HG02759 (cell line): ENCODE measurements around the gene TAF10.

ENCODE experiments used
- ATAC-seq: cut with Tn5 transposase; IDR thresholded peaks from one replicate; pipeline ENCODE4 v1.9.1; 2021; ENCODE audit warnings: mild to moderate bottlenecking, moderate library complexity; ENCODE audit not compliant: unreplicated experiment

The TAF10 gene

DNA sequence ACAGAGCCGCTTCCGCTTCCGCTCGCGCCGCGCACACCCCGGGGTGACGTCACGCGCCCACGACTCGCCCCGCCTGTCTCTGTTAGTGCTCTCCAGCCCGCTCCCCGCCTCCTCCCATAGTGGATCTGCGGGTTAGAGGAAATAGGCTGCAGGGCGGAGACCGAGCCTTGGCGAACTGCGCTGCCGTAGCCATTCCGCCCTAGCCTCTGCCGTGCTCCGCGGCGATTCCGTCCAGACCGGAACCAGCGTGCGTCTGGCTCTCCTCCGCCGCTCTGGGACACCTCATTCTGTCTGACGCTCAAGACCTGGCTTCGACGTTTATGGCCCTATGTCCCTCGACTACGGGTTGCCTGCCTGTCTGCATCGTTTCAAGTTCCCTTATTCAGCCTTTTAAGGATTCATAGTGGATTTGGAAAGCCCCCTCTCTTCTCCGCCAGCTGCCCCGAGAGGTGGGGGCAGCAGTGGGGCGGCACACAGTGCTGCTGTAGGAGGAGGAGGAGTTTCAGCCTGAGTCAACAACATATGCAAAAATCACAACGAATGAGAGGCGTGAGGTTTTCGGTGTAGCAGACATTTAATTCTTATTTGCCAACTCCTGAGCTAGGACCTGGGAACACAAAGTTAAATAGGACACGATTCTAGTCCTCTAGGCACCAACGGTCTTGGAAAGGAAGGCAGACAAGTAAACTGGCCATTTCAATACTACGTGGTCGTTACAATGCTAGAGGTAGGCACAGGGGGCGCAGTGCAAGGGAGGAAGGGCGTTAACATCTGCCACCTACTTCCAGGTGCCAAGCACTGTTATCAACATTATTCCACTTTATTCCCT lies at the start of gene TAF10:
TAF10 (minus strand) TSS at position 4 of the 829 bp plus-strand sequence. CDS start 27 bp downstream, outside the sequence.
- peak; percentile 91 for ATAC-seq

DNA sequence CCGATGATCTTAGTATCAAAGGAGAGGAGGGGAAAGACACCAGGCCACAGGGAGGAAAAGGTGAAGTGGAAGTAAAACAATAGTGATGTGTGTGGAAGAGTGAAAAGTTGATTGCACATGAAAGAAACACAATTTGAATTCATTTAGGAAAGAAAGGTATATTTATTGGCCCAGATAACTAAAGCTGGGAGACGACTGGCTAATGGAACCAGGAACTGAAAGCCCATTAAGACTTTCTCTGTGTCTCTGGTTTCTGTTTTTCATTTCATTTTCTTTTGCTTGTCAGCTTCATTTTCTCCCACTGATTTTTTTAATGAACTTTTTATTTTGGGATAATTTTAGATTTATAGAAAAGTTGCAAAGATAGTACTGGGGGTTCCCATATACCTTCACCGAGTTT lies 48.7 kb upstream of the TAF10 start:
- ATAC-seq, result no peak

DNA sequence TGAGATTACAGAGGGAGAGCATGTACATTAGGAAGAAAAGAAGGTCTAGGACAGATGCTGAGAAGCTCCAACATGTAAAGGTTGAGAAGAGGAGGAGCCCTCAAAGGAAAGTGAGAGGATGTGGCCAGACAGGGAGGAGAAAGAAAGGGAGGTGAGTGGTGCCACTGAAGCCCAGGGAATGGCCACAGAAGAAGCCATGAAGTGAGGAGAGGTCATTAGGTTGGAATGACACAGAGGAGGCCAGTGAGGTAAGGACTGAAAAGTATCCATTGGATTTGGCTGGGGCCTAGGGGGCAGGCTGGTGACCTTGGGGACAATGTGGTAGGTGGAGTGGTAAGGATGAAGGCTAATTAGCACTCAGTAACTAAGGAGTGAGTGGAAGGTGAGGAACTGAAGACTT lies 46.6 kb upstream of the TAF10 start:
- ATAC-seq, result no peak

DNA sequence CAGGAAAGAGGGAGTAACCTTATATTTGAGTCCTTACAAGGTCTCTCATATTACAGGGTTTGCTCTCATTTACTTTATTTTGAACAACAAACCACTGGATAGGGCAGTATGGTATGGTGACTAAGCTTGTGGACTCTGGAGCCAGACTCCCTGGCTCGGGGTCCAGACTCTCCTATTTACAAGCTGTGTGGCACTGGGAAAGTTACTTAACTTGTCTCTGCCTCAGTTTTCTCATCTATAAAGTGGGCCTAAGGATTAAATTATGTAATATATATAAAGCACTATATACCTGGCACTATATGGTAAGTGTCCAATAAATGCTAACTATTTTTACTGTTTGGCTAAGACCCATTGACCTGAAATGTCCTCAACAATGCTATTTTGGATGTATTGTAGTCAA lies 45.3 kb upstream of the TAF10 start:
- ATAC-seq, result no peak

DNA sequence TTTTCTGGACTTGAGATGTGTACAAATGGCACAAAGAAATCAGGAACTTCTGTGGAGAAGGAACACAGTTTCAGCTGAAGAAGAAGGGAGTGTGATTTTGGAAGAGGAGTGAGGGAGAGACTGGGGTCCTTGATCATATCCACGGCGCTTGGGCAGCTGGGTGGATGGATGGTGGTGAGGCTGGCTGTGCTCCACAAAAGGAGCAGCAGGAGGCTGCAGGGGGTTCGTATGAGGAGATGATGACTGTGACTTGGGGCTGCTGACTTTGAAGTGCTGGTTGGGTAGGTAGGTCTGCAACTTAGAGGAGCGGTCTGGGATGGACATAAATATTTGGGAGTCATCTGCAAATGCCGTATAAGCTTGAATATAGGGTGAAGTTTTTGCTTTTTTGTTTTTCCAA lies 44.9 kb upstream of the TAF10 start:
- ATAC-seq, result no peak

DNA sequence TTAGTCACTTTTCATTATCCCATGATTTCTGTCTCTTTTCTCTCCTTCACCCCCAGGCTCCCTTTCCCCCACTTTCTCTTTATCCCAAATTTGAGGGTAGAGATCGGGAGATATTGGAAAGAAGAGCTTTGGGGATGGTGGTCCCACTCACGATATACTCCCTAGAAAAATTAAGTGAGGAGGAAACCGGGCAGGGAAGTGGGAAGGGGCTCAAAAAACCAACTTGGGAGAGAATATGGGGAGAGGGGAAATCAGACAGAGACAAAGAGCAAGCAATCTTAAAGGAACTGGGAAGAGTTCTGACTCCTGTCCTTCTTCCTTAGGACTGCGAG lies 44.5 kb upstream of the TAF10 start:
- no peak for ATAC-seq

DNA sequence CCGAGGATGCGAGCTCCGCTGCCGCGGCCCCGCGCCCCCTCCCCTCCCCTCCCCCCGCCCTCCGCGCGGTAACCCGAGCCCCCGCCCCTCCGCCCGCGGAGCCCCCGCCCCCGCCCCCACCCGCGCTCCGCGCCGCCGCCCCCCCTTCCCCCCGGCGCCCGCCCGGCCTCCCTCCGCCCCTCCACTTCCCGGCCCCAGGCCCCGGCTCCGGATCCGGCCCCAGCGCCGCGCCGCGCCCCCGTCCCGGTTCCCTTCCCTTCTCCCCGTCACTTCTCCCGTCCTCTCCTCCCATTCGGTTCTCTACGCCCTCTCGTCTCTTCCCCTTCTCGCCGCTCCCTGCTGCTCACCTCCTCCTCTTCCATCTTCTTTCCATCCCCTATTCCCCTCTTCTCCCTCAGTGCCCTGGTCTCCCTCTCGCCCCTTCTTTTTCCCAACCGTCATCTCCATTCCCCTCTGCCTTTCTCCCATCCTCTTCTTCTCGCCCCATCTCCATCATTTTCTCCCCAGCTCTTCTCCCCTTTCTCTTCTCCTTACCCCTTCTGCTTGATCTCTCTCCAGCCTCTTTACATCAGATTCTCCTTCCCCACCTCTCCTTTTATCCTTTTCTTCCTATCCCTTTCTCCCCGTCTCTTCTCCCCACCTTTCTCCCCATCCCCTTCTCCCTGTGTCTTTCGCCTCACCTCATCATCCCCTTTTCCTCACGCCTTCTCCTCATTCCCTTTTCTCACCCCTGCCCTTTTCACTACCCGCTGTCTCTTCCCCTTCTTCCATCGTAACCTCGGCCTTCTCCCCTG lies 44.0 kb upstream of the TAF10 start, which contains the start of gene DCHS1:
DCHS1 (minus strand) TSS at position 20 of the 794 bp plus-strand sequence. CDS start 14,196 bp downstream, outside the sequence.
- ATAC-seq, result no peak

DNA sequence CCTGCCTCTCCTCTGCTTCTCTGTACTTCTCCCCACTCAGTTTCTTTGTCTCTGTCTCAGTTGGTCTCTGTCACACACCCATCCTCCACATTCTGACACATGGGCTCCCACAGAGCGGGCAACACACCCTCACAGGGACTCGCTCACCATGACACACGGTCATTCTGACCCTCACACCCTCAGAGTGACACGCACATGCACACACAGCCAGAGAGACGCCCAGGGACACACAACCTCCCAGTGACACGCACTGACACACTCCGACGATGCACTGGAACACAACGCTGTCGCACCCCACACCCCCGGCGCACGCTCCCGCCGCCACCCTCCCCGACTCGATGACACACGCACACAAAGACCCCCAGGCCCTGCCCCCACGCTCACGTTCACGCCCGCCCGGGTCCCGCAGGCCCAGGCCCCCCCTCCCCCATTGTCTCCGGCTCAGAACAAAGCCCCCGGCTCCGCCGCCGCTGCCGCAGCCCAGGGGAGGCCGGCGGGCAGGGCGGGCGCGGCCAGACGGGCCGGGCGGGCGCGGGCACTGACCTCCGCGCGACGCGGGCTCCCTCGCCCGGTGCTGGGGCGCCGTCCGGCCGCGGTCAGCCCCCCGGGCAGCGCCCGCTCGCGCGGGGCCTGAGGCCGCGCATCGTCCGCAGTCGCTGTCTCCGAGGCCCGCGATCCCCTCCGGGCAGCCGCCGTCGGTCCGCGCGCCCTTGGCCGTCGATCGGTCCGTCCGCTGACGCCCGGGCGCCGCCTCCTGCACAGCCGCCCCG lies 43.2 kb upstream of the TAF10 start:
- no peak for ATAC-seq

DNA sequence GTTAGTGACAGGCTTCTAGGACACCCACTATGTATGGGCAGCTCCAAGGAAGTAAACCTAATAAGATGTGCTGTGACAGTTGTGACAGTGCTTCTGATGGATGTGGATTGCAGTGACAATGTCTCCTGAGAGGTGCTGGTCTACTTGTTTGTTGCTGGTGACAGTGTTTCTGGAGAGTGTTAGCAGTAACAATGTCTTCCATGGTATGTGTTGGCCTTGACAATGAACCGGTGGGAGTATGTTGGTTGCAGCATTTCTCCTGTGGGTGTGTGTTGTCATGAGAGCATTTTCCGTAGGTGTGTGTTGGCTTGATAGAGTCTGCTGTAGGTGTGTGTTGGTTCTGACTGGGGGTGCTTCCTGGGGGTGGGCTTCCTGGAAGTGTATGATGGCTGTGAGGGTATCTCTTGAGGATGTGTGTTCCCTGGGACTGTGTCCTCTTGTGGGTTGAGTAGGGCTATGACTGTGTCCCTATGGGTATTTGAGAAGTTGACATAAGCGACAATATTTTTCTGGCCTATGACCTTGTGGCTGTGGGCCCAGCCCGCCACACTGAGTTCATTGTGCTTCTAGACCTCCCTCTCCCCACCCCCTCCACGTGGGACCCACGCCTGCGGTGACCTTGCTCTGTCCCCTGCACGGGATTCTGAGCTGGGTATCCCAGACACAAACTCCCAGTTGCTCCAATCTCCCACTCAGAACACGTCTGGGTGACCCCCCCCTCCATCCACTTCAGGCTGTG lies 42.4 kb upstream of the TAF10 start:
- no peak for ATAC-seq

DNA sequence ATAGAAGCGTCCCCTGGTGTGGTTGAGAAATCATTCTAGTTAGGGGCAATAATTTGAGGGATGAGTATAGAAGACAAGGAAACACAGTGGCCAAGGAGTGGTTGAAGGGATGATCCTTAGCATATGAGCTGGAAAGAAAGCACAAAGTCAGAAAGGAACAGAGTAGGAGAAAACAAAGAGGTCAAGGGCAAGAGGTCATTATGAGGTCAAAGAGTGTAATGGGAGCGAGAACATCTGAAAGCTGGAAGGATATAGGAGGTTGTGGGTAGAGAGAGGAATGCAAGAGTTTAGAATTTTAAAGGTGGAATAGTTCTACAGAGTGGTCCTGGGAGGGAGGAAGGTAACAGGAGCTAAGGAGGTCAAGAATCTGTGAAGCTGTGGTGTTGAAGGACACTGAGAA lies 41.6 kb upstream of the TAF10 start:
- ATAC-seq, result no peak

DNA sequence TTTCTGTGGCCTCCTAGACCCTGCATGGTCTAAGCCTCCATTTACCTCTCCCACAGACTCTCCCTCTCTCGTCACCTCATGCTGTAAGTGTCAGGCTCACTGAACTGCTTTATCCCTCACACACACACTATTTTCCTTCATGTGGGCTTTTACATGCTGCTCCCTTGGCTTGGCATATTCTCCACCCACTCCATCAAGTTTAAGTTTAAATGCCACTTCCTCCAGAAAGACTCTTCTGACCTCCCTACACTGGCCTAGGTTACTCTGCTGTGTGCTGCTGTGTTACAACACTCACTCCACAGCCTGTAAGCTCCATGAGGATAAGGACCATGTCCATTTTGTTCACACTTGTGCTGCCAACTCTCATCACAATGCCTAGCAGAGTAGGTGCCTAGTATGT lies 41.1 kb upstream of the TAF10 start:
- no peak for ATAC-seq

DNA sequence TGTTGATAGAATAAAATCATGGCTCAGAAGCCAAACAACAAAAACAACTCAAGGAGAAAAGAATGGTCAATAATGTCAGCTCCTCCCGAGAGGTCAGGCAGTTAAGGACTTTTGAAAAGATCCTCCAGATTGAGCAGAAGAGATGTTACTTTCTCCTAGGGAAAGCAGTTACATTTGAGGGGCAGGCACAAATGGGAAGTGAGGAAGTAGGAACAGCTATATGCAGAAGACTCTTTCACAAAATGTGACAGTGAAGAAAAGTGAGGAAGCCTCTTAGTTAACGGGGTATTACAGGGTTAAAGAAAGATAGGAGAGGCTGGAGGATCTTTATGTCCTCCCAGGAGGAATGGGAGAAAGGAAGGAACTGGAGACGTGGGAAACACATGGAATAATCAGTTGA lies 40.2 kb upstream of the TAF10 start:
- no peak for ATAC-seq

DNA sequence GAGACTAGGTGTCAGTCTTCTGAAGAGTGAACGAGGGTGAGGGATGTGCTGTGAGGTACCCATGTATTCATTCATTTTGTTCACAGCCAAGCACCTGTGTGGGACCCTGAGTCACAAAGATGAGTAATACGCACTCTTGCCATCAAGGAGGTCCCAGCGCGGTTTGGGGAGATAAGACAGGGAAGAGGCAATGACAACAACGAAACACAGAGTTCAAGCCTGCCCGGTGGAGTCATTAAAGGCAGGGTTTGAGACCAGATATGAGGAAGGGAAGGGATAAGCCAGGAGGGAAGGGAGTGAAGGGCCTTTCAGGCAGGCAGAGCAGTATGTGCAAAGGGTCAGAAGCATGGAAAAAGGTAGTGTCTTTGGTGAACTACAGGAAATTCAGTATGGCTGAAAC lies 39.0 kb upstream of the TAF10 start:
- no peak for ATAC-seq

DNA sequence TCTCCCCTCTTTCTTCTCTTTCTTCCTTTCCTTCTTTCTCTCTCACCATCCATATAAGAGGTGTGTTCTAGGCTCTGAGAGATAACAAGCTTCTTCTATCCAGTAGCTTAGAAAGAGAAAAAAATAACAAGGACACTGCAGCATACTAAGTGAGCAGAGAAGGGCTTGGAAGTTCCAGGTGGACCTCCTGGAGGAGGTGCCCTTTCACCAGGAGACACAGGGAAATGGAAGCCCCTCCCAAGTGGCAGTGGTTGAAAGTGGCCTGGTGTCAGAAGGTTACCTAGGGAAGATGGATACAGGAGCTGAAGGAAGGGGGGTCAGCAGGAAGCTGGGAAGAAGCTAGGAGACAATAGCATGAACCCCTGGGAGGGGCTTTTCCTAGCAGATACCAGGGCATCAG lies 38.1 kb upstream of the TAF10 start:
- ATAC-seq, result no peak

DNA sequence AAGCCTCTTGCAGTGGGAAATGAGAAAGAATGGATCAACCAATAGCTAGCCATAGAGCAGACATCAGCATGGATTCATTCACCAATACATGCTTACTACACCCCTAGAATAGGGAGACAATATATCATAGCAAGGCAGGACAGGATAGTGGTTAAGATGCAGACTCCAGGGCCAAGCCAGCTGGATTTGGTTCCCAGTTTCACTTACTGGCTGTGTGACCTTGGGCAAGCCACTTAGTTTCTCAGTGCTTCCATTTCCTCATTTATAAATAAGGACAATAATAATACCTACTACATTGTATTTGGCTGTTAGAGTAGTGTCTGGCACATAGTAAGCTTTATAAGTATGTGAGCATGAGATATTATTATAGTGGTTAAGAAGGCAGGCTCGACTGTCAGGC lies 36.5 kb upstream of the TAF10 start:
- ATAC-seq, result no peak

DNA sequence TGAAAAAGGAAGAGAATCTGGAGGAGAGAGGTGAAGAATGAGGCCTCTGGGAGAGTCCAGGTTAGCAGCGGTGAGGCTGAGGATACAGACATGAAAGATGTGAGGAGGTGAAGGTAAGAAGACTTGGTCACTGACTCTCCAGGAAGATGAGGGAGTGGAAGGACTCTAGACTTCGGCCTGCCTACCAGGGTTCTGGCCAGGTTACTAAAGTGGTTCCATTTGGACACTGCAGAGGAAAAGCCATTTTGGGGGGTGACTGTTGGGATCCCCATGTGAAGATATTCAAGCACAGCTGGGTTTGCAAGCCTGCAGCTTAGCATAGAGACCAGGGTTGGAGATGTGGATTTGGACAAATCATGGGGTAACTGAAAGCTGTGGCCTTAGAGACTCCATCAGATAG lies 35.8 kb upstream of the TAF10 start:
- no peak for ATAC-seq

DNA sequence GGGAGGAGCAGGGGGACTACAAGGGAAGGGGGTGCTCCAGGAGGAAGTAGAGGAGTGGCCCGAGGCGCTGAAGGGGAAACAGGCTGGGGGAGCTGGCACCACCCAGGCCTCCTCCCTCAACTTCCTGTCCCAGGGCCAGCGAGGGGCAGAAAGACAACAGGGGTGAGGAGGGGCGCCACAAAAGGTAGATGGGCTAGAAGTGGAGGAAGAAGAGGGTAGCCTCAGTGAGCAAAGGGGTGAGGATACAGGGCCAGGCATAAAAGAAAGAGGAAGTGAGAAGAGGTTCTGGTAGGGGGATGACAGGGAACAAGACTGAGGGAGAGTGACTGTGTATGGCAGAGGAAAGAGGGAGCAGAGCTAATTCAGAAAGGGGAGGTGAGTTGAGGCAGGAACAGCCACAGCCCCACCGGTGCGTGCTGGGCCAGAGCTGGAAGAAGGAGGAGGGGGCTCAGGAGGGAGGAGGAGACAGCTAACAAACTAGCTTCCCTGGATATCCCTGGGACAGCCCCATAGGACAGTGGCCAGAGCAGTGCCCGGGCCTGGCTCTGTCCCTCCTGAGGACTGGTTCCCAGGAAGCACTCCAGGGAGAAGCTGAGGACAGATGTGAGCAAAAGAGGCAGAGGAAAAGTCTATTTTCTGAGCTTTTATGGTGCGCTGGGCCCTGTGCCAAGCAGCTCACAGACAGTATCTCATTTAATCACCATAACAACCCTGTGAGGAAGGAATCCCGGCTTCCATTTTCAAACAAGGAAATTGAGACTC lies 35.1 kb upstream of the TAF10 start:
- peak; percentile 92 for ATAC-seq

DNA sequence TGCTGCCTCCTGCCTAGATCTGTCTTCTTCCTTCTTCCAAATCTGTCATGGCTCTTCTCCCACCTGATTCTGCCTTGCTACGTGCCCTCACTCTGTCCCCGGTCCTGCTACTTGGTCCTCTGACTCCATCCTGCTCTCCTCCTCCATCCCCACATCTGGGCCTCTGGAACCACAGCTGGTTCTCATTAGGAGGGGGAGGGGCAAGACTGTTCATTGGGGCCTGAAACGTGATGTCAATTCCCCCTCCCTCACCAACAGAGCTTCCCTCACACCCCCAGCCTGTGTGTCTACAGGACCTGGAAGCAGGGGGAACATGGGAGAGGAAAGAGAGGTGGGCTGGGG lies 34.5 kb upstream of the TAF10 start:
- ATAC-seq, result no peak

DNA sequence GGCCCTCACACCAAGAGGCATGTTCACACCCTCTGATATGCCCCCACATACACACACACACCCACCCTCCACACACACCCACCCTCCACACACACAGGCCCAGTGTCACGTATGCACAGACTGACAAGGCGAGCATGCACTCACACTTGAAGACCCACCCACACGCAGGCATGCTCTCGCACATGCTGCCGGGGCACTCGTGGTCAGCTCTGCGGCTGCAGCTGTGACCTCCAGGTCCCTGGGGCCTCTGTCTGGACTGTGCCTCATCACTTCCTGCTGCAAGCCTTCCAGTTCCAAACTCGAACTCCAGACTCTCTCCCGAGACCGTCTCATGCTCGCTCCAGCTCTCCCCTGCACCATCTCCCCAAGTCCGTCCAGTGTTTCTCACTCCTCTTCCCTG lies 34.1 kb upstream of the TAF10 start:
- ATAC-seq, result no peak

DNA sequence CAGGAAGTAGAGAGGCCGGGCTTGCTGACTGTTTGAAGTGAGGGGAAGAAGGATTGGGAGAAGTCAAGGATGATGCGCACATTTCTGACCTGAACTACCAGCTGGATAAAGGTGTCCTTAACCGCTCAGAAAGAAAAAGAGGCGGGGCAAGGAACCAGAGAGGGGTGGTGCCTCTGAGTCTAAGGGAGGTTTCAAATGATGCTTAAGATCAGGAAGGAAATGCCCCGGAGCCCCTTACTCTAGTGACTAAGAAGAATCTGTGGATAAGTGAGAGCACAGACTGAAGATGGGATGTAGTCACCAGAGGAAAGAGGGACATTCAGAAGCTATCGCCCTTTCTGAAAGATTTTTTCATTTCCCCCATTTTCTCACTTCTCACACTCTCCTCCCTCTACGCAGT lies 30.9 kb upstream of the TAF10 start:
- ATAC-seq, result no peak
